Peyer's patch (tissue), 4 donors: Measurements from ENCODE around the gene SPR.

Source experiments
- POLR2A ChIP-seq, 2 donors: fragments of 450-650 bp; IDR thresholded peaks; one replicate each; pipeline ENCODE4 v1.5.1; 2017; ENCODE audit warnings: antibody characterized with exemption in 2 of 2, mild to moderate bottlenecking in 2 of 2, moderate library complexity in 2 of 2
- TF ChIP-seq, protein P1 (sequence below), 6 experiments: fragments of 450-650 bp in 4 of 6; fragments of 200-600 bp in 2 of 6; sonication (generic) in 1 of 6; IDR thresholded peaks; one replicate each; pipeline ENCODE4 v1.5.1; 2017 to 2019; ENCODE audit warnings: antibody characterized with exemption in 6 of 6, mild to moderate bottlenecking in 3 of 6, moderate library complexity in 1 of 6

DNA sequence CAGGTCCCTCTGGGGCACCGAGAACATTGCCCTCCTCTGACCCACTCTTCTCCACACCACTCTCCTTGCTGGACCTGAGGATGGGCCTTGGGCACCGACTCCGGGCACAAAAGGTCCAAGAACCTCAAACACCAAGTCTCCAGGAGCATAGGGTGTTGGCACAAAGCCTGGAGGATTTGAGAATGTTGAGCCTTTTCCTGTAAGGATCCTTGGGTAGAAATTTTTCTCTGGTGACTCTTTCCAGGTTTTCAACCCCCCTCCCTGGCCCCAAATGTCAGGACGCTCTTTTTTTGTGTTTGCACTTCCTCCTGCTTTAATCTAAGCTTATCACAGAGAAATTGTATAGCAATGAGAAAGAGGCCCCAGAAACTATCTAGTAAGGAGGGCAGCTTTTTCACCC is 9.2 kb downstream of the SPR start:
- TF ChIP-seq, protein P1, sequence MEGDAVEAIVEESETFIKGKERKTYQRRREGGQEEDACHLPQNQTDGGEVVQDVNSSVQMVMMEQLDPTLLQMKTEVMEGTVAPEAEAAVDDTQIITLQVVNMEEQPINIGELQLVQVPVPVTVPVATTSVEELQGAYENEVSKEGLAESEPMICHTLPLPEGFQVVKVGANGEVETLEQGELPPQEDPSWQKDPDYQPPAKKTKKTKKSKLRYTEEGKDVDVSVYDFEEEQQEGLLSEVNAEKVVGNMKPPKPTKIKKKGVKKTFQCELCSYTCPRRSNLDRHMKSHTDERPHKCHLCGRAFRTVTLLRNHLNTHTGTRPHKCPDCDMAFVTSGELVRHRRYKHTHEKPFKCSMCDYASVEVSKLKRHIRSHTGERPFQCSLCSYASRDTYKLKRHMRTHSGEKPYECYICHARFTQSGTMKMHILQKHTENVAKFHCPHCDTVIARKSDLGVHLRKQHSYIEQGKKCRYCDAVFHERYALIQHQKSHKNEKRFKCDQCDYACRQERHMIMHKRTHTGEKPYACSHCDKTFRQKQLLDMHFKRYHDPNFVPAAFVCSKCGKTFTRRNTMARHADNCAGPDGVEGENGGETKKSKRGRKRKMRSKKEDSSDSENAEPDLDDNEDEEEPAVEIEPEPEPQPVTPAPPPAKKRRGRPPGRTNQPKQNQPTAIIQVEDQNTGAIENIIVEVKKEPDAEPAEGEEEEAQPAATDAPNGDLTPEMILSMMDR (IDR thresholded peaks at IDR 0.05) = no peak
- TF ChIP-seq POLR2A (IDR thresholded peaks at IDR 0.05) = no peak
